ENCODE data around the gene CWH43.
"Not testable (repeated sequence)": the region's sequence is repeated elsewhere in the genome, so short reads cannot be mapped to it uniquely, and the experiment has no call there.

Gene CWH43

DNA sequence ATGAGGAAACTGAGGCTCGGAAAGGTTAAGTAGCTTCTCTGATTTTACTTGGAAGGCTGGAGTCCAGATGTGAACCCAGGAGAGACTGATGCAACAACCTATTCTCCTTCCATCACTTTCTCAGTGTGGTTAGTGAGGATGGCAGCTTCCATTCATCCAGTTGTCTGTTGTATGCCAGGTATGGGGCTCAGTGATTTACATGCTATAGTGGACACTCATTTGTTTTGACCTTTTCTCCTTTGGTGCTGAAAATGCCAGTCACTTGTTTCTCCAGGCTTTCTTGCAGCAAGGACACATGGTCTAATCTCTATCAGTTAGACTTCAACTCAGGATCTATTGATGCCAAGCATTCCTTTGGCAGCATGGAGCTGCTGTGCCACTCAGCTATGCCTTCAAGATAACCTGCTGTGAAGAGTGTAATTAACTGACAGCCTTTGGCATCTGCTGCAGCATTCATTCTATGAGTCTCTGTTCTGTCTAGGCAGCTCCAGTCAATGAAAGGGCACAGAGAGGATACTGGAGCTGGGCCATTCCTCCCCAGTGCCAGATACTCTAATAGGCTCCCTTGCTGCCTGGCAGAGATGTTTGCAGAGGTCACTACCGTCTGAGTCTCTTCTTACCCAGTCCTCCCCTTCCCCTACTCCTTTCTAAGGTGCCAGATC, 11.0 kb upstream of the CWH43 start:
- no peak for DNase-seq (ENCODE audit: low read depth in 3 of 3, low spot score in 1 of 3)

DNA sequence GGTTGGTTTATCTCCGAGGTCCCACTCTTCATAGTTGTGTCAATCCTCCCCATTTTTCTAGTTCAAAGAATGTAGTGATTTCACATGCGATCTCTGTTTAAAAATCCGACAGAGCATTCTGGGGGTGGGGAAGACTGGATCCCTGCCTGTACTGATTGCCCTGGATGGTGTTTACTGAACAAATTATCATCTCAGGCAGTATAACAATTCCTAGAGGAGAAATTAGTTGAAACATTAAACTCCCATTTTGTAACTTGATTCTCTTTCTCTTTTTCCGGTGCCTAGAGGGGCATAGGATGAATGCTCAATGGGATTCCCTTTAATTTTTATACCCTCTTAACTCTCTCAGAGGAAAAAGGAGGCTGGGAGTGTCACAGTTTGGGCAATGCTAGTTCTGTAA, 10.0 kb upstream of the CWH43 start:
- no peak for DNase-seq (ENCODE audit: low read depth in 3 of 3, low spot score in 1 of 3)

- no peak for DNase-seq (ENCODE audit: low read depth in 3 of 3, low spot score in 1 of 3)
Measured at GRCh38 chr4:48979914-48980579, 6.0 kb upstream of the CWH43 start.

DNA sequence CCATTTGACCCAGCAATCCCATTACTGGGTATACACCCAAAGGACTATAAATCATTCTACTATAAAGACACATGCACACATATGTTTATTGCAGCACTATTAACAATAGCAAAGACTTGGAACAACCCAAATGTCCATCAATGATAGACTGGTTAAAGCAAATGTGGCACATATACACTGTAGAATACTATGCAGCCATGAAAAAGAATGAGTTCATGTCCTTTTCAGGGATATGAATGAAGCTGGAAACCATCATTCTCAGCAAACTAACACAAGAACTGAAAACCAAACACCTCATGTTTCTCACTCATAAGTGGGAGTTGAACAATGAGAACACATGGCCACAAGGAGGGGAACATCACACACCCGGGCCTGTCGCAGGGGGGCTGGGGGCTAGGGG, 2.1 kb upstream of the CWH43 start:
- DNase-seq (ENCODE audit: low read depth in 3 of 3, low spot score in 1 of 3): not testable (repeated sequence)

DNA sequence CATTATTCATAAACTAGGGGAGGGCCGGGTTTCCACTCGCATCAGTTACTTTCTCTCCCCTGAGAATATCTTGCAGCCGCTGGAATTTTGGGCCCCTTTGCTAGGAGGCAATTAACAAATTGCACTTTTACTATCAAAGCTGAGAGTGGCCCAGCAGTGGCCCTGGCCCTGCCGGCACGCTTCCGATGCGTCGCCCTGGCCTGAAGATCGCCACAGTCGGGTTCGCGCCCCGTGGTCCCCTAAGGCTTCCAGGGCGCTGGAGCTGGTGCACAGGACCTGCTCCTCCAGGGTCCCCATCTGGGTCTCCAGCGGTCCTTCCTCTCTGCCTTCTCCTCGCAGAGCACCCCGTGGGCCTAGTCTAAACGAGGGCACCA, 486 bp upstream of the CWH43 start:
- DNase-seq (ENCODE audit: low read depth in 3 of 3, low spot score in 1 of 3): no peak

DNA sequence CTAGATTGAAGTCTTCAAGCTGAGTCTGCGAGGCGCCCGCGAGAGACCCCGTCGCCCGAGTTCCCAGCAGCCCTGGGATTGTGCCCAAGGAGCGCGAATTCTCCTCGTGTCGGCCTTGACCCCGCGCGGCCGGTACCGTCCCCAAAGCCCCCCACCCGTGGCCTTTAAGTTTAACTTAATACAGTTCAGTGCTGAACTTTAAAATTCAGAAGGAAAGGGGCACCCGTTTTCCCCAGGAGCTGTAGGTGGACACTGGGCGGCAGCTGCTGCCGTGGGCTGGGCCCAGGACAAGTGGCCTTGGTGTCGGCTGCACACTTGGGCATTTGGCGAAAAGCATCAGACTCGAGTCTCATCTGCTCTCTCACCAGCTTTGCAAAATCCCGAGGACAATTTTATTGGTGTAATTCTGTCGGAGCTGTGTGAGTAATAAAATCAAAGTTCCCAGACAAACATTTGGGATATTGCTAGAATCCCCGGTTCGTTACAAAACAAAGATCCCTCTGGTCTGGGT, 634 bp downstream of the CWH43 start:
- no peak for DNase-seq (ENCODE audit: low read depth in 3 of 3, low spot score in 1 of 3)

- DNase-seq (ENCODE audit: low read depth in 3 of 3, low spot score in 1 of 3): no peak
Measured at GRCh38 chr4:48989461-48990203, 3.6 kb downstream of the CWH43 start.

GRCh38 chr4:48991357-48991756, 5.3 kb downstream of the CWH43 start:
- DNase-seq (ENCODE audit: low read depth in 3 of 3, low spot score in 1 of 3): no peak

DNA sequence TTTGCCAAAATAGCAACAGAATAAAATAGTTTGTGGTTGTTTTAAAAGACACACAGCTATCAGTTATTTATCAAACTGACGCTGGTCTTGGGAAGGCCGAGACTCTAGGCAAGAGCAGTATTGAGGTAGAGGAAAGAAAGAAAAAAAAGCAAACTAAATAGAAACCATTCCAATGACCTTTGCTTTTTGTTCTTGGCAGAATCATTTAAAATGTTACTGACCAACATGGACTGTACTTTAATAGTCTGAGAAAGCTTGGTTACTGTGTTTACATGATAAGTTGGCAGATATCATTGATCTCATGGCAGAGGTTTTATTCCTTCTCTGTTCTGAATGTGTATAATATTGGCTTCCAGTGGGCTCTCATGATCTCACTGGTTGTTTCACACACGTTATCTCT, 11.9 kb downstream of the CWH43 start:
- DNase-seq (ENCODE audit: low read depth in 3 of 3, low spot score in 1 of 3): no peak

- no peak for DNase-seq (ENCODE audit: low read depth in 3 of 3, low spot score in 1 of 3)
Measured at GRCh38 chr4:48998440-48998839, 12.4 kb downstream of the CWH43 start.

- DNase-seq (ENCODE audit: low read depth in 3 of 3, low spot score in 1 of 3): no peak
Measured at GRCh38 chr4:49000806-49001205, 14.7 kb downstream of the CWH43 start.

DNA sequence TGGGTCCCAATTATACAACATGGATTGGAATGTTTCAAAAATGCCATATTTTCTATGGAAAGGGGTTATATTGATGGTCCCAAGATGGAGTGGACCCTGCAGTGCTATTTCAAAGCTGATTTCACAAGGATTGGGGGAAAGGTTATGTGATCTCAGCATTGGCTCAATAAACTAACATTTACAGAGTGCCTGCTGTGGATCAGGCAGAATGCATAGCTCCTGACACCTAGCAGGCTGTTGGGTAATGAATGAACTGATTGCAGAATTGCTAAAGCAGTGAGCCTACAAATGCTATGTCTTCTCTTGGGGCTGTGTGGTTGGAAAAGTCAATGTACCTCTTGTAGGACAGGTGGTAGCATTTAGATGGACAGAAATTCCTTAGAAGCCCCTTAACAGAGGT, 16.9 kb downstream of the CWH43 start:
- no peak for DNase-seq (ENCODE audit: low read depth in 3 of 3, low spot score in 1 of 3)

- no peak for DNase-seq (ENCODE audit: low read depth in 3 of 3, low spot score in 1 of 3)
Measured at GRCh38 chr4:49018718-49019295, 32.7 kb downstream of the CWH43 start.

GRCh38 chr4:49032440-49033161, 46.5 kb downstream of the CWH43 start:
- DNase-seq (ENCODE audit: low read depth in 3 of 3, low spot score in 1 of 3): no peak

DNA sequence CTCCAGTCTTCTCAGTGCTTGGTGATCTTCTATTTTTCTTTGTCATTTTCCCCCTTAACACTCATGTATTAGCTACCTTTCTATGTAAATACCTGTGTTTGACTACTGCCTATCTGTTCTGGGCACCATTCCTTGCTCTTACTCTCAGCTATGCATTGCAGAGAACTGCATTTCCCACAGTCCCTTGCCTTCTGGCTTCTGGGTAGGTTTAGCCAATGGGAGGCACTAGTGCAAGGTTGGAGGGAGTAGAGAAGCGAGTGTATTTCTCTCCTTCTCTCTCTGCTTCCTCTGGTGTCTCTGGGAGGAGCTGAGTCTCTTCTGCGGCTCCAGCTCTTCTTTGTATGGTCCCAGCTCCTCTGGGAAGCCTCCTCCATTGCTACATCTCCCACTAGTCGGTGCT, 50.5 kb downstream of the CWH43 start:
- DNase-seq (ENCODE audit: low read depth in 3 of 3, low spot score in 1 of 3): no peak

DNA sequence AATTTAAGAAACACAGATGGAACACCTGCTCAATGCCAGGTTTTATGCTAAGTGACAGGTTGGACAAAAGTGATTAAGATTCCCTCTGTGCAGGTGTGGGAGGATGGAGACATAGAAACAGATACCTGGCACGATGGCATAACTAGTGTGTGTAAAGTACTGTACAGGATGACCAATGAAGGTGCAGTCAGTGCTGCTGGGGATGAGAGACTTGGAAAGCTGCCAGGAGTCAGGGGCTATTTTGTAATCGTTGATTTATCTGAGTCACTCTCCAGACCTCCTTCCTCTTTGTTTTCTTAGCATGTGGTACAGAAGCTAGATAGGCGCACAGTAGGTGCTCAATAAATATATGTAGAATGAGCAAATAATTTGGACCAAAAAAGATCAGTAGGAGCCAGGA, 58.2 kb downstream of the CWH43 start:
- DNase-seq (ENCODE audit: low read depth in 3 of 3, low spot score in 1 of 3): no peak

DNA sequence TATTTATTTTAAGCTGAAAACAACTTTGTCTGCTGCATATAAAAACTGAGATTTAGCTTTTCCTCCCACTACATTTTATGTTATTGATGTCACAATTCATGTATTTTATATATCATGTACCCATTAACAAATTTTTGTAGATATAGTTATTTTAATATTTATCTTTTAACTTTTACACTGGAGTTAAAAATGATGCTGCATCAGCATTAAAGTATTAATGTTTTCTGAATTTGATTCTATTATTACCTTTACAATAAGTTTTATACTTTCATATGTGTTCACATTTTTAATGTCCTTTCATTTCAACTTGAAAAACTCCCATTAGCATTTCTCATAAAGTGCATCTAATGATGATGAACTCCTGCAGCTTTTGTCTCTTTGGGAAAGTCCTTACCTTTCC, 72.2 kb downstream of the CWH43 start:
- DNase-seq (ENCODE audit: low read depth in 3 of 3, low spot score in 1 of 3): no peak

GRCh38 chr4:49063670-49064069, 77.6 kb downstream of the CWH43 start:
- no peak for DNase-seq (ENCODE audit: low read depth in 3 of 3, low spot score in 1 of 3)

DNA sequence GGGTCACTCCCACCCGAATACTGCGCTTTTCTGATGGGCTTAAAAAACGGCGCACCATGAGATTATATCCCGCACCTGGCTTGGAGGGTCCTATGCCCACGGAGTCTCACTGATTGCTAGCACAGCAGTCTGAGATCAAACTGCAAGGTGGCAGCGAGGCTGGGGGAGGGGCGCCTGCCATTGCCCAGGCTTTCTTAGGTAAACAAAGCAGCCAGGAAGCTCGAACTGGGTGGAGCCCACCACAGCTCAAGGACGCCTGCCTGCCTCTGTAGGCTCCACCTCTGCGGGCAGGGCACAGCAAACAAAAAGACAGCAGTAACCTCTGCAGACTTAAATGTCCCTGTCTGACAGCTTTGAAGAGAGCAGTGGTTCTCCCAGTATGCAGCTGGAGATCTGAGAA, 86.1 kb downstream of the CWH43 start:
- not testable (repeated sequence) for DNase-seq (ENCODE audit: low read depth in 3 of 3, low spot score in 1 of 3)

- DNase-seq (ENCODE audit: low read depth in 3 of 3, low spot score in 1 of 3): not testable (repeated sequence)
Measured at GRCh38 chr4:49091883-49092282, 105.8 kb downstream of the CWH43 start.

- DNase-seq (ENCODE audit: low read depth in 3 of 3, low spot score in 1 of 3): not testable (repeated sequence)
Measured at GRCh38 chr4:49092608-49093135, 106.6 kb downstream of the CWH43 start.
